K562 (cell line): ENCODE data around the gene NAIF1. TPM values are rescaled to one million over a fixed set of nuclear protein-coding genes. Genes with fewer than 3 reads are reported as not detected.

ENCODE experiments used
- ATAC-seq: fragments of 200-7000 bp; cut with Tn5 transposase; 3 replicates; pipeline ENCODE4 v1.9.1; 2020; ENCODE audit warnings: moderate library complexity
- BruUV-seq: library from RNA; stranded (reverse); fragments of 400-500 nt; replicated peaks from 2 replicates; lab custom pipeline; 2021; lab: Mats Ljungman, UMichigan
- CTCF ChIA-PET: fragments of 300-600 bp; formaldehyde crosslinking; extraction: SDS; loops from one replicate; lab custom pipeline; 2021; ENCODE audit warnings: low intra/inter-chr PET ratio; lab: Yijun Ruan, JAX
- POLR2A ChIA-PET: fragments of 300-600, 350-650 bp; sonication (Branson Sonifier 250); formaldehyde crosslinking; extraction: SDS; loops from one replicate; lab custom pipeline; 2021; ENCODE audit warnings: antibody characterized with exemption, inconsistent platforms; lab: Yijun Ruan, JAX
- DNase-seq, 4 experiments: peaks; one replicate each; pipeline versions ENCODE4 v3.0.0 to v3.0.0-alpha.2; 2011 to 2018; ENCODE audit warnings: low spot score in 3 of 4, mixed read lengths in 3 of 4; ENCODE audit errors: extremely low read depth in 1 of 4
- FAIRE-seq: peaks from 2 replicates; lab custom pipeline; 2011; peaks lifted over from hg19 to GRCh38; lab: Jason Lieb, UNC
- H2AFZ ChIP-seq: 2 replicates; pipeline ENCODE4 v1.6.0; 2011; ENCODE audit warnings: low read depth, low read length, control low read depth, inconsistent platforms
- H3K27ac ChIP-seq: fragments of 200-600 bp; 3 replicates; pipeline ENCODE4 v1.8.0; 2011; ENCODE audit warnings: low read depth, mild to moderate bottlenecking, control low read depth, inconsistent platforms, low read length, moderate library complexity, mixed read lengths; ENCODE audit errors: extremely low read depth
- H3K27me3 ChIP-seq, 2 experiments: fragments of 300-600 bp in 1 of 2; 2 replicates in 1 of 2; 3 replicates in 1 of 2; pipeline versions ENCODE4 v1.6.0 to v1.8.0; 2011; ENCODE audit warnings: inconsistent platforms in 2 of 2, low read length in 2 of 2, mild to moderate bottlenecking in 1 of 2, mixed read lengths in 1 of 2, moderate library complexity in 1 of 2; ENCODE audit not compliant: control insufficient read depth in 2 of 2, insufficient read depth in 2 of 2
- H3K36me3 ChIP-seq: fragments of 300-600 bp; 3 replicates; pipeline ENCODE4 v1.8.0; 2011; ENCODE audit warnings: mild to moderate bottlenecking, low read length, inconsistent platforms; ENCODE audit not compliant: control insufficient read depth, insufficient read depth
- H3K4me1 ChIP-seq, 2 experiments: fragments of 200-600 bp in 1 of 2; replicated peaks in 1 of 2; 2 replicates in 1 of 2; 3 replicates in 1 of 2; pipeline versions ENCODE4 v1.5.1 to v1.8.0; 2011; ENCODE audit warnings: inconsistent platforms in 2 of 2, low read length in 2 of 2, mild to moderate bottlenecking in 1 of 2, mixed read lengths in 1 of 2, moderate library complexity in 1 of 2; ENCODE audit not compliant: control insufficient read depth in 2 of 2, insufficient read depth in 2 of 2
- H3K4me2 ChIP-seq: 2 replicates; pipeline ENCODE4 v1.6.1; 2011; ENCODE audit warnings: low read length, control low read depth, inconsistent platforms, mixed read lengths; ENCODE audit not compliant: insufficient read depth
- H3K4me3 ChIP-seq: fragments of 200-600 bp; sonication (generic), shearing (Covaris generic); 2 replicates; pipeline ENCODE4 v1.5.1; 2016; ENCODE audit warnings: control low read depth, inconsistent platforms
- H3K79me2 ChIP-seq: fragments of 200-600 bp; 3 replicates; pipeline ENCODE4 v1.8.0; 2011; ENCODE audit warnings: low read length, inconsistent platforms; ENCODE audit not compliant: control insufficient read depth, insufficient read depth
- H3K9ac ChIP-seq, 2 experiments: 2 replicates each; pipeline versions ENCODE4 v1.6.0 to v1.6.1; 2011; ENCODE audit warnings: low read depth in 2 of 2, low read length in 2 of 2, control low read depth in 1 of 2, inconsistent platforms in 1 of 2, mild to moderate bottlenecking in 1 of 2, mixed read lengths in 1 of 2; ENCODE audit not compliant: insufficient read depth in 1 of 2
- H3K9me1 ChIP-seq: one replicate; pipeline ENCODE4 v1.6.0; 2011; ENCODE audit warnings: inconsistent platforms, mild to moderate bottlenecking, low read length, moderate library complexity; ENCODE audit not compliant: control insufficient read depth, insufficient read depth
- H3K9me3 ChIP-seq: replicated peaks from 2 replicates; pipeline ENCODE4 v1.5.1; 2011; ENCODE audit warnings: low read depth, low read length, inconsistent platforms; ENCODE audit not compliant: control insufficient read depth, insufficient read depth
- H4K20me1 ChIP-seq: replicated peaks from 2 replicates; pipeline ENCODE4 v1.6.1; 2011; ENCODE audit warnings: low read length, inconsistent platforms, mixed read lengths; ENCODE audit not compliant: control insufficient read depth, insufficient read depth
- NEUROD1 ChIP-seq: fragments of 150-350 bp; IDR thresholded peaks from 2 replicates; pipeline ENCODE4 v1.6.1; 2014; ENCODE audit warnings: borderline replicate concordance, low read length, low read depth; ENCODE audit not compliant: partially characterized antibody
- SMARCA5 ChIP-seq: fragments of 450-650 bp; IDR thresholded peaks from 2 replicates; pipeline ENCODE4 v1.6.1; 2016
- ZNF354B ChIP-seq: fragments of 250-450 bp; sonication (Bioruptor Pico); IDR thresholded peaks from 2 replicates; pipeline ENCODE4 v1.4.0; 2020
- WGBS: fragments of 100-300 bp; shearing (Covaris generic); methylation state at CpG from one replicate; pipeline ENCODE4 v1.1.6; 2016; ENCODE audit warnings: low coverage, mixed read lengths; ENCODE audit not compliant: insufficient coverage; ENCODE audit errors: missing lambda C conversion rate; 5-methylcytosine and 5-hydroxymethylcytosine counted together
- in situ Hi-C: fragments of 300-500 bp; cut with MboI; formaldehyde crosslinking; loops from 4 replicates; pipeline ENCODE4 v1.15.0; 2018; ENCODE audit warnings: inconsistent platforms, mixed read lengths
- intact Hi-C: fragments of 100-400 bp; cut with micrococcal nuclease; formaldehyde crosslinking; loops from 2 replicates; pipeline ENCODE4 v1.14.2; 2022
- polyA plus RNA-seq, 8 experiments: library from polyadenylated mRNA; depleted of rRNA in 4 of 8; stranded (reverse) in 5 of 8; unstranded in 3 of 8; fragments of >200 nt; fragmentation: Nextera tagmentation in 2 of 8; fragmentation: Illumina TruSeq in 1 of 8; extraction: Ambion mirVana in 2 of 8; extraction: Trizol in 1 of 8; gene quantifications; 2 replicates each; pipeline versions ENCODE4 v1.2.1 to v1.2.3, GENCODE V29; 2011 to 2014; ENCODE audit warnings: inconsistent platforms in 1 of 8, missing spikeins in 1 of 8
- total RNA-seq, 7 experiments: library from RNA; depleted of rRNA in 6 of 7; stranded (reverse); fragments of >200 nt in 6 of 7; fragmentation: Illumina TruSeq in 2 of 7; extraction: Trizol in 2 of 7; gene quantifications; 2 replicates each; pipeline versions ENCODE4 v1.2.1 to v1.2.3, GENCODE V29; 2011 to 2021; ENCODE audit warnings: low replicate concordance in 1 of 7
- TF ChIP-seq, protein P1 (sequence below): sonication (generic); formaldehyde crosslinking; IDR thresholded peaks from 2 replicates; pipeline ENCODE4 v1.8.1; 2023; ENCODE audit warnings: mild to moderate bottlenecking, missing genetic modification reagents

NAIF1 gene
- total and polyA plus RNA-seq, 9 of the 15 experiments (the other 6 are each of a cell fraction or from before 2014, with no cell fraction given) = 4.8 to 26.6 (median 17.2) TPM

DNA sequence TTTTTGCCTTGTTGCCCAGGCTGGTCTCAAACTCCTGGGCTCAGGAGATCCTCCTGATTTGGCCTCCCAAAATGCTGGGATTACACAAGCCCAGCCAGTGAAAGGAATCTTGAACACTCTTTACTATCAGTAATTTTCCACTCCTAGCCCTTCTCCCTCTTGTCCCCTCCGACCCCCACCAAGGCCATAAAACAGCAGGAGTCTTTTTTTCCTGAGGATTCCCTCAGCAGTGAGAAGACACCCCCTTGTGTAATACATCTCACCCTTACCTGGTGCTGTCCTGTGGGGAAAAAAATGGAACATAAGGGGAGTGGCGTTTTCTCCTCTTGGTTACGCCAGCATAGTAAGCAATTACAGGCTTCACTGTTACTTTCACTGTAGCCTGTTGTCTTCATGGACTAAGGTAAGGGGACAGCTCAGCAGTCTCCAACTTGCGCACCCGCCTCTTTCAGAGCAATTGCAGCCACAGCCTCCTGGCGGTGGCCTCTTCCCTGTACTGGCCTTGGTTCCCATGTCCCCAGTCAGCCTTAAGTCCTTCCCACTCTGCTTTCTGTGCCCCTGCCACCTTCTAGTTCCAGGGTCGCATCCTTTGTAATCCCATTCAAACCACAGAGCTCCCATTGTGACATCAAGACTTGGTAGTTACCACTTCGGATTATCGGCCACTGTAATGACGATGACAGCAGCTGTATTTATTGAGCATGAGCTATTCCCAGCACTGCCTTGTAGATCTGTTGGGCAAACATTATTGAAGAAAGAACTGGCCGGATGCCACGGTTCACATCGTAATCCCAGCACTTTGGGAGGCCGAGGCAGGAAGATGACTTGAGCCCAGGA is 10.0 kb downstream of the NAIF1 start:
- peak; percentile 58 for ATAC-seq
- no peaks in the 10 kb centered on the region for H3K9me3 ChIP-seq
- no peaks in the 10 kb centered on the region for H3K27me3 ChIP-seq
- no peak overlapping the region for H3K27ac ChIP-seq
- H3K4me1 ChIP-seq = peaks cover 7 to 8% of the 10 kb centered on the region in 2 experiments; a peak in 3 of 5 replicates
- intact Hi-C loops (no loop called here), in situ Hi-C loops (no loop called here)
- CTCF ChIA-PET = no interaction called here
- no peak overlapping the region for H3K4me2 ChIP-seq
- TF ChIP-seq SMARCA5 (no peak), ZNF354B (CRISPR knock-in tag) (no peak), NEUROD1 (no peak)
- TF ChIP-seq, protein P1, sequence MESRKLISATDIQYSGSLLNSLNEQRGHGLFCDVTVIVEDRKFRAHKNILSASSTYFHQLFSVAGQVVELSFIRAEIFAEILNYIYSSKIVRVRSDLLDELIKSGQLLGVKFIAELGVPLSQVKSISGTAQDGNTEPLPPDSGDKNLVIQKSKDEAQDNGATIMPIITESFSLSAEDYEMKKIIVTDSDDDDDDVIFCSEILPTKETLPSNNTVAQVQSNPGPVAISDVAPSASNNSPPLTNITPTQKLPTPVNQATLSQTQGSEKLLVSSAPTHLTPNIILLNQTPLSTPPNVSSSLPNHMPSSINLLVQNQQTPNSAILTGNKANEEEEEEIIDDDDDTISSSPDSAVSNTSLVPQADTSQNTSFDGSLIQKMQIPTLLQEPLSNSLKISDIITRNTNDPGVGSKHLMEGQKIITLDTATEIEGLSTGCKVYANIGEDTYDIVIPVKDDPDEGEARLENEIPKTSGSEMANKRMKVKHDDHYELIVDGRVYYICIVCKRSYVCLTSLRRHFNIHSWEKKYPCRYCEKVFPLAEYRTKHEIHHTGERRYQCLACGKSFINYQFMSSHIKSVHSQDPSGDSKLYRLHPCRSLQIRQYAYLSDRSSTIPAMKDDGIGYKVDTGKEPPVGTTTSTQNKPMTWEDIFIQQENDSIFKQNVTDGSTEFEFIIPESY = peak; percentile 68
- POLR2A ChIA-PET = interaction anchor here (0.6 to 3.0 kb wide), 4 partner anchors 8 to 200 kb away, joined by 3 to 11 read pairs (median 4); partner anchors contain the start of gene NAIF1
- BruUV-seq = no TSS peak
- no peak for FAIRE-seq
- no peaks in the 10 kb centered on the region for H3K9me1 ChIP-seq
- H3K9ac ChIP-seq = peak overlapping the region in 1 of 2 experiments; percentile 63; a peak in 1 of 4 replicates
- DNase-seq = peak in 1 of 4 experiments; percentile 8
- peak overlapping the region; percentile 91 for H2AFZ ChIP-seq
- 73% methylated on average over 14 of the region's 14 CpGs for WGBS
- no peaks in the 10 kb centered on the region for H3K79me2 ChIP-seq
- no peak overlapping the region for H3K4me3 ChIP-seq
- H4K20me1 ChIP-seq = no peaks in the 10 kb centered on the region
- peaks cover 9% of the 10 kb centered on the region; the same call in 2 of the 3 replicates for H3K36me3 ChIP-seq
